ENCODE measurements around the gene TTC7B. TPM values are rescaled to one million over a fixed set of nuclear protein-coding genes. Genes with fewer than 3 reads are reported as not detected.

Gene TTC7B
- polyA plus RNA-seq, 1 donor from 2014 or later = 19.9 TPM

- H3K9me3 ChIP-seq (ENCODE audit: low read length) = no peaks in the 10 kb centered on the region
- H4K20me1 ChIP-seq (ENCODE audit: insufficient read depth) = no peaks in the 10 kb centered on the region
- H3K9ac ChIP-seq (ENCODE audit: low read length) = no peak overlapping the region
- no peak overlapping the region for H3K4me3 ChIP-seq (ENCODE audit: low read length)
- H3F3A ChIP-seq (ENCODE audit: insufficient read depth, low read length, poor library complexity, severe bottlenecking) = no peaks in the 10 kb centered on the region
- H3K9me2 ChIP-seq (ENCODE audit: insufficient read depth, low read length) = no peaks in the 10 kb centered on the region
- no peaks in the 10 kb centered on the region for H3K36me3 ChIP-seq (ENCODE audit: insufficient read depth, low read length)
- no peak overlapping the region for H2AFZ ChIP-seq (ENCODE audit: low read depth, low read length)
- TF ChIP-seq EZH2 (IDR thresholded peaks at IDR 0.05; ENCODE audit: borderline replicate concordance, insufficient read depth, low read length, poor library complexity, severe bottlenecking) (no peak), RAD21 (conservative IDR thresholded peaks at IDR 0.05) (no peak), REST (IDR thresholded peaks at IDR 0.05; ENCODE audit: borderline replicate concordance) (no peak), POLR2AphosphoS5 (IDR thresholded peaks at IDR 0.05) (no peak), EP300 (conservative IDR thresholded peaks at IDR 0.05; ENCODE audit: poor library complexity, severe bottlenecking) (no peak), MXI1 (conservative IDR thresholded peaks at IDR 0.05; ENCODE audit: poor library complexity, severe bottlenecking) (no peak), SMC3 (conservative IDR thresholded peaks at IDR 0.05; ENCODE audit: poor library complexity) (no peak), TAF1 (IDR thresholded peaks at IDR 0.05; ENCODE audit: low read depth) (no peak)
- H3K79me2 ChIP-seq (replicated peaks; ENCODE audit: insufficient read depth, low read length) = no peaks in the 10 kb centered on the region
- no peak overlapping the region for H3K4me2 ChIP-seq (ENCODE audit: low read length)
- no peak overlapping the region for H3K27ac ChIP-seq (ENCODE audit: low read length)
- H3K27me3 ChIP-seq (ENCODE audit: insufficient read depth, low read depth, low read length) = no peaks in the 10 kb centered on the region
These were observed 74.0 kb downstream of the TTC7B start for GRCh38 chr14:90742252-90742651.

GRCh38 chr14:90741682-90741946, 74.6 kb downstream of the TTC7B start:
- Histone ChIP-seq H3K9me2 (ENCODE audit: insufficient read depth, low read length) (no peaks in the 10 kb centered on the region), H3K27me3 (ENCODE audit: insufficient read depth, low read depth, low read length) (no peaks in the 10 kb centered on the region), H4K20me1 (ENCODE audit: insufficient read depth) (no peaks in the 10 kb centered on the region), H3K9ac (ENCODE audit: low read length) (no peak overlapping the region), H3K4me2 (ENCODE audit: low read length) (no peak overlapping the region), H2AFZ (ENCODE audit: low read depth, low read length) (no peak overlapping the region), H3K9me3 (ENCODE audit: low read length) (no peaks in the 10 kb centered on the region), H3F3A (ENCODE audit: insufficient read depth, low read length, poor library complexity, severe bottlenecking) (no peaks in the 10 kb centered on the region), H3K36me3 (ENCODE audit: insufficient read depth, low read length) (no peaks in the 10 kb centered on the region), H3K27ac (ENCODE audit: low read length) (no peak overlapping the region), H3K79me2 (replicated peaks; ENCODE audit: insufficient read depth, low read length) (no peaks in the 10 kb centered on the region), H3K4me3 (ENCODE audit: low read length) (no peak overlapping the region)
- TF ChIP-seq SMC3 (conservative IDR thresholded peaks at IDR 0.05; ENCODE audit: poor library complexity) = no peak
- no peak for TF ChIP-seq REST (IDR thresholded peaks at IDR 0.05; ENCODE audit: borderline replicate concordance)
- no peak for TF ChIP-seq EZH2 (IDR thresholded peaks at IDR 0.05; ENCODE audit: borderline replicate concordance, insufficient read depth, low read length, poor library complexity, severe bottlenecking)
- TF ChIP-seq CTCF (IDR thresholded peaks at IDR 0.05; ENCODE audit: poor library complexity, severe bottlenecking) = no peak
- TF ChIP-seq RAD21 (conservative IDR thresholded peaks at IDR 0.05) = no peak
- TF ChIP-seq POLR2AphosphoS5 (IDR thresholded peaks at IDR 0.05) = no peak
- no peak for TF ChIP-seq TAF1 (IDR thresholded peaks at IDR 0.05; ENCODE audit: low read depth)
- TF ChIP-seq EP300 (conservative IDR thresholded peaks at IDR 0.05; ENCODE audit: poor library complexity, severe bottlenecking) = no peak
- TF ChIP-seq MXI1 (conservative IDR thresholded peaks at IDR 0.05; ENCODE audit: poor library complexity, severe bottlenecking) = no peak
